ENCODE results near the gene ANO9.

The ANO9 gene

DNA sequence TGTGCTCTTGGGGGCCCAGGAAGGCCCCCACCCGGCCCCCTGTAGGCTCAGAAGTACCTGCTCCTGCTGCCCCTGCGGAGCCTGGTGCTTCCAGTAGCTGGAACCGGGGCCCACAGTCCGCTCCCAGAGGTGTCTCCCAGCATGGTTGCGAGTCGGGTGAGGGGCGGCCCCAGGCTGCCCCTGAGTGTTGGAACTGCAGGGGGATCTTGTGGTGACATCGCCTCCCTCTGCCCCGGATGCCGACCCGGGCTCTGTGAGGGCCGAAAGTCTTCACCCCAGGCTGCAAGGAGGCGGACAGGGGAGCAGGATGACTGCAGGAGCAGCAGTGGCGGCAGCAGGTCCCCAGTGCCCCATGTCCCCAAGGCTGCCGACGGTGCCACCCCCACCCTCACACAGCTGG is 57.3 kb downstream of the ANO9 start:
- Histone ChIP-seq H3K36me3 (ENCODE audit: control insufficient read depth, insufficient read depth, low read length) (no peaks in the 10 kb centered on the region), H3K4me3 (replicated peaks; ENCODE audit: low read depth, low read length) (no peak overlapping the region), H3K27me3 (replicated peaks; ENCODE audit: control insufficient read depth, insufficient read depth, low read length) (no peaks in the 10 kb centered on the region; the same call in 1 of the 2 replicates)
- TF ChIP-seq, protein P1, sequence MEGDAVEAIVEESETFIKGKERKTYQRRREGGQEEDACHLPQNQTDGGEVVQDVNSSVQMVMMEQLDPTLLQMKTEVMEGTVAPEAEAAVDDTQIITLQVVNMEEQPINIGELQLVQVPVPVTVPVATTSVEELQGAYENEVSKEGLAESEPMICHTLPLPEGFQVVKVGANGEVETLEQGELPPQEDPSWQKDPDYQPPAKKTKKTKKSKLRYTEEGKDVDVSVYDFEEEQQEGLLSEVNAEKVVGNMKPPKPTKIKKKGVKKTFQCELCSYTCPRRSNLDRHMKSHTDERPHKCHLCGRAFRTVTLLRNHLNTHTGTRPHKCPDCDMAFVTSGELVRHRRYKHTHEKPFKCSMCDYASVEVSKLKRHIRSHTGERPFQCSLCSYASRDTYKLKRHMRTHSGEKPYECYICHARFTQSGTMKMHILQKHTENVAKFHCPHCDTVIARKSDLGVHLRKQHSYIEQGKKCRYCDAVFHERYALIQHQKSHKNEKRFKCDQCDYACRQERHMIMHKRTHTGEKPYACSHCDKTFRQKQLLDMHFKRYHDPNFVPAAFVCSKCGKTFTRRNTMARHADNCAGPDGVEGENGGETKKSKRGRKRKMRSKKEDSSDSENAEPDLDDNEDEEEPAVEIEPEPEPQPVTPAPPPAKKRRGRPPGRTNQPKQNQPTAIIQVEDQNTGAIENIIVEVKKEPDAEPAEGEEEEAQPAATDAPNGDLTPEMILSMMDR (IDR thresholded peaks at IDR 0.05; ENCODE audit: insufficient read depth, low read length, poor library complexity, severe bottlenecking): no peak
- DNase-seq (ENCODE audit: extremely low read depth, insufficient read length): no peak

GRCh38 chr11:383431-383830 is 58.4 kb downstream of the ANO9 start:
- TF ChIP-seq, protein P1 (IDR thresholded peaks at IDR 0.05; ENCODE audit: insufficient read depth, low read length, poor library complexity, severe bottlenecking): no peak
- DNase-seq (ENCODE audit: extremely low read depth, insufficient read length): no peak
- Histone ChIP-seq H3K36me3 (ENCODE audit: control insufficient read depth, insufficient read depth, low read length) (no peaks in the 10 kb centered on the region), H3K27me3 (replicated peaks; ENCODE audit: control insufficient read depth, insufficient read depth, low read length) (no peaks in the 10 kb centered on the region; the same call in 1 of the 2 replicates), H3K4me3 (replicated peaks; ENCODE audit: low read depth, low read length) (no peak overlapping the region)

DNA sequence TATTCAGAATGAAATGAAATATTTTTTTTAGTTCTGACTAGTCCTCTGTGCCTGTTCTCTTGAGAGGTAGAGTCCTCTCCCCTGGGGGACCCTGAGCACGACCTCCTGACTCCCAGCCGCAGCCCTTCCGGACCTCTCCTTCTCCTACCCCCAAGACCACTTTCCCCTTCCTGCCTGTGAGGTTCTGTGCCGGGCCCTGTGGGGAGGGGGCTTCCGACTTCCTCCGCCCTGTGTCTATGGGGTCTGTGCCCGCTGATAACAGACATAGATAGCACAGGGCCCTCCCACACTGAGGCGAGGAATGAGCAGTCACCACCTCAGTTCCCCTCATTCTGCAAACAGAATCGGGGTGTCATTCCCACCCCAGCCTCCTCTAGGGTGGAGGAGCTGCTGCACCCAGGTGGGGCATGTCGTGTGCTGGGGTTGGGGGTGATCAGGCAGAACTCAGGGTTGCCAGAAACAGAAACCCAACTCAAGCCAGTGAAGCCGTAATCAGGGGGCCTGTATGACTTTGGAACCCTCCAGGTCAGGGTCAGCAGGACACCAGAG is 59.7 kb downstream of the ANO9 start:
- no peak overlapping the region for H3K4me3 ChIP-seq (replicated peaks; ENCODE audit: low read depth, low read length)
- TF ChIP-seq, protein P1 (IDR thresholded peaks at IDR 0.05; ENCODE audit: insufficient read depth, low read length, poor library complexity, severe bottlenecking): no peak
- no peaks in the 10 kb centered on the region for H3K36me3 ChIP-seq (ENCODE audit: control insufficient read depth, insufficient read depth, low read length)
- no peaks in the 10 kb centered on the region; the same call in 1 of the 2 replicates for H3K27me3 ChIP-seq (replicated peaks; ENCODE audit: control insufficient read depth, insufficient read depth, low read length)
- DNase-seq (ENCODE audit: extremely low read depth, insufficient read length): no peak

- H3K27me3 ChIP-seq (replicated peaks; ENCODE audit: control insufficient read depth, insufficient read depth, low read length): no peaks in the 10 kb centered on the region; the same call in 1 of the 2 replicates
- TF ChIP-seq, protein P1 (IDR thresholded peaks at IDR 0.05; ENCODE audit: insufficient read depth, low read length, poor library complexity, severe bottlenecking): no peak
- no peaks in the 10 kb centered on the region for H3K36me3 ChIP-seq (ENCODE audit: control insufficient read depth, insufficient read depth, low read length)
- no peak overlapping the region for H3K4me3 ChIP-seq (replicated peaks; ENCODE audit: low read depth, low read length)
- no peak for DNase-seq (ENCODE audit: extremely low read depth, insufficient read length)
Measured at GRCh38 chr11:381501-382072, 60.2 kb downstream of the ANO9 start.

GRCh38 chr11:380996-381395 is 60.8 kb downstream of the ANO9 start:
- no peaks in the 10 kb centered on the region; the same call in 1 of the 2 replicates for H3K27me3 ChIP-seq (replicated peaks; ENCODE audit: control insufficient read depth, insufficient read depth, low read length)
- H3K36me3 ChIP-seq (ENCODE audit: control insufficient read depth, insufficient read depth, low read length): no peaks in the 10 kb centered on the region
- no peak for DNase-seq (ENCODE audit: extremely low read depth, insufficient read length)
- no peak overlapping the region for H3K4me3 ChIP-seq (replicated peaks; ENCODE audit: low read depth, low read length)
- TF ChIP-seq, protein P1 (IDR thresholded peaks at IDR 0.05; ENCODE audit: insufficient read depth, low read length, poor library complexity, severe bottlenecking): no peak

All from GM06990 (cell line).